HEK293T (cell line): Measurements from ENCODE around the gene GAB2.

Experiments
- CTCF ChIA-PET: fragments of 350-600 bp; formaldehyde crosslinking; extraction: SDS; loops from one replicate; lab custom pipeline; 2021; ENCODE audit warnings: antibody characterized with exemption, inconsistent platforms; lab: Yijun Ruan, JAX
- POLR2A ChIA-PET: fragments of 350-600 bp; formaldehyde crosslinking; extraction: SDS; loops from one replicate; lab custom pipeline; 2020; ENCODE audit warnings: antibody characterized with exemption, inconsistent platforms; lab: Yijun Ruan, JAX
- DNase-seq: peaks from one replicate; pipeline ENCODE4 v3.0.0; 2012; ENCODE audit warnings: mixed read lengths; ENCODE audit errors: extremely low spot score
- ARNT ChIP-seq: fragments of 450-650 bp; IDR thresholded peaks from 2 replicates; pipeline ENCODE4 v1.6.1; 2017; ENCODE audit warnings: mild to moderate bottlenecking
- BHLHE40 ChIP-seq: fragments of 450-650 bp; IDR thresholded peaks from 2 replicates; pipeline ENCODE4 v1.6.1; 2016; ENCODE audit warnings: mild to moderate bottlenecking, moderate library complexity, borderline replicate concordance
- CTBP1 ChIP-seq: fragments of 450-650 bp; IDR thresholded peaks from 2 replicates; pipeline ENCODE4 v1.6.1; 2016; ENCODE audit warnings: borderline replicate concordance
- ELF4 ChIP-seq: fragments of 450-650 bp; IDR thresholded peaks from 2 replicates; pipeline ENCODE4 v1.6.1; 2017; ENCODE audit warnings: antibody characterized with exemption
- FOXA1 ChIP-seq: fragments of 450-650 bp; IDR thresholded peaks from 2 replicates; pipeline ENCODE4 v1.6.1; 2016; ENCODE audit warnings: mild to moderate bottlenecking
- FOXK2 ChIP-seq: fragments of 450-650 bp; IDR thresholded peaks from 2 replicates; pipeline ENCODE4 v1.6.1; 2016; ENCODE audit warnings: mild to moderate bottlenecking
- FOXM1 ChIP-seq: fragments of 450-650 bp; IDR thresholded peaks from 2 replicates; pipeline ENCODE4 v1.6.1; 2017; ENCODE audit warnings: mild to moderate bottlenecking, borderline replicate concordance
- HDGF ChIP-seq: fragments of 450-650 bp; IDR thresholded peaks from 2 replicates; pipeline ENCODE4 v1.6.1; 2017; ENCODE audit warnings: antibody characterized with exemption, borderline replicate concordance
- L3MBTL2 ChIP-seq: fragments of 450-650 bp; conservative IDR thresholded peaks from 2 replicates; pipeline ENCODE4 v1.6.1; 2016; ENCODE audit warnings: mild to moderate bottlenecking
- LEF1 ChIP-seq: fragments of 450-650 bp; IDR thresholded peaks from 2 replicates; pipeline ENCODE4 v1.6.1; 2017; ENCODE audit warnings: mild to moderate bottlenecking, borderline replicate concordance
- NFRKB ChIP-seq: fragments of 450-650 bp; IDR thresholded peaks from 2 replicates; pipeline ENCODE4 v1.6.1; 2016; ENCODE audit warnings: mild to moderate bottlenecking, moderate library complexity
- PKNOX1 ChIP-seq: fragments of 450-650 bp; IDR thresholded peaks from 2 replicates; pipeline ENCODE4 v1.6.1; 2016
- SP1 ChIP-seq: fragments of 450-650 bp; IDR thresholded peaks from 2 replicates; pipeline ENCODE4 v1.6.1; 2017
- SUZ12 ChIP-seq: fragments of 450-650 bp; IDR thresholded peaks from 2 replicates; pipeline ENCODE4 v1.6.1; 2016; ENCODE audit warnings: mild to moderate bottlenecking
- TARDBP ChIP-seq: fragments of 450-650 bp; IDR thresholded peaks from 2 replicates; pipeline ENCODE4 v1.6.1; 2016
- ZNF384 ChIP-seq: fragments of 450-650 bp; IDR thresholded peaks from 2 replicates; pipeline ENCODE4 v1.6.1; 2016

Gene GAB2

GRCh38 chr11:78310500-78310909 is 107.1 kb downstream of the GAB2 start:
- ChIA-PET POLR2A (no interaction called here), CTCF (interaction anchor here (0.5 to 0.7 kb wide), 2 partner anchors 46 to 911 kb away, joined by 3 to 4 read pairs; no protein-coding TSS in a partner anchor)
- TF ChIP-seq BHLHE40, result no peak
- no peak for TF ChIP-seq SP1
- no peak for TF ChIP-seq LEF1
- TF ChIP-seq CTBP1, result no peak
- no peak for TF ChIP-seq ELF4
- TF ChIP-seq HDGF, result no peak
- TF ChIP-seq L3MBTL2, result no peak
- no peak for TF ChIP-seq ARNT
- TF ChIP-seq PKNOX1, result no peak
- TF ChIP-seq FOXA1, result no peak
- TF ChIP-seq TARDBP, result no peak
- TF ChIP-seq NFRKB, result no peak
- TF ChIP-seq FOXK2, result no peak
- no peak for TF ChIP-seq ZNF384
- no peak for TF ChIP-seq FOXM1
- TF ChIP-seq SUZ12, result no peak
- DNase-seq, result no peak

GRCh38 chr11:78304201-78304600 is 113.4 kb downstream of the GAB2 start:
- TF ChIP-seq ZNF384, result no peak
- no peak for TF ChIP-seq TARDBP
- TF ChIP-seq ELF4, result no peak
- no peak for TF ChIP-seq SUZ12
- no peak for TF ChIP-seq FOXA1
- no peak for TF ChIP-seq FOXK2
- no peak for TF ChIP-seq BHLHE40
- no peak for TF ChIP-seq CTBP1
- no peak for TF ChIP-seq LEF1
- TF ChIP-seq ARNT, result no peak
- no peak for TF ChIP-seq L3MBTL2
- TF ChIP-seq FOXM1, result no peak
- no peak for TF ChIP-seq PKNOX1
- no peak for TF ChIP-seq SP1
- TF ChIP-seq HDGF, result no peak
- CTCF ChIA-PET, result no interaction called here
- DNase-seq, result no peak
- POLR2A ChIA-PET, result no interaction called here

DNA sequence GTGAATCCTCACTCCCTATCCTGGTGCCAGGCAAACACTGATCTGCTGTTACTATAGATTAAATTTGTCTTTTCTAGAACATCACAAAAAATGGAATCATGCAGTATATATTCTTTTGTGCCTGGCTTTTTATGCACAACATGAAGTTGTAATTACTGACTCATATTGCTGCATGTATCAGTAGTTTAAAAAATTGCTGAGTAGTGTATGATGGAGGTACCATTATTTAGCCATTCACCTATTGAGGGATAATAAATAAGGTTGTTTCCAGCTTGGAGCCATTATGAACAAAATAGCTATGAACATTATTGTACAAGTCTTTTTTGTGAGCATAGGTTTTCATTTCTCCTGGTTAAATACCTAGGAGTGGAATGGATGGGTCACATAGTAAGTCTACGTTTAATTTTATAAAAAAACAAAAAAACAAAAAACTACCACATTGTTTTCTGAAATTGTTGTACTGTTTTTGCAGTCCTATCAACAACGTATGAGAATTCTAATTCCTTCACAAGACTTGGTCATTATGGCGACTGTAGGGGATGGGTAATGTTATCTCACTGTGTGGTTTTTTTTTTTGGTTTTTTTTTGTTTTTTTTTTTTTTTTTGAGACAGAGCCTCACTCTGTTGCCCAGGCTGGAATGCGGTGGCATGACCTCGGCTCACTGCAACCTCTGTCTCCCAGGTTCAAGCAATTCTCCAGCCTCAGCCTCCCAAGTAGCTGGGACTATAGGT is 117.3 kb downstream of the GAB2 start:
- POLR2A ChIA-PET, result no interaction called here

DNA sequence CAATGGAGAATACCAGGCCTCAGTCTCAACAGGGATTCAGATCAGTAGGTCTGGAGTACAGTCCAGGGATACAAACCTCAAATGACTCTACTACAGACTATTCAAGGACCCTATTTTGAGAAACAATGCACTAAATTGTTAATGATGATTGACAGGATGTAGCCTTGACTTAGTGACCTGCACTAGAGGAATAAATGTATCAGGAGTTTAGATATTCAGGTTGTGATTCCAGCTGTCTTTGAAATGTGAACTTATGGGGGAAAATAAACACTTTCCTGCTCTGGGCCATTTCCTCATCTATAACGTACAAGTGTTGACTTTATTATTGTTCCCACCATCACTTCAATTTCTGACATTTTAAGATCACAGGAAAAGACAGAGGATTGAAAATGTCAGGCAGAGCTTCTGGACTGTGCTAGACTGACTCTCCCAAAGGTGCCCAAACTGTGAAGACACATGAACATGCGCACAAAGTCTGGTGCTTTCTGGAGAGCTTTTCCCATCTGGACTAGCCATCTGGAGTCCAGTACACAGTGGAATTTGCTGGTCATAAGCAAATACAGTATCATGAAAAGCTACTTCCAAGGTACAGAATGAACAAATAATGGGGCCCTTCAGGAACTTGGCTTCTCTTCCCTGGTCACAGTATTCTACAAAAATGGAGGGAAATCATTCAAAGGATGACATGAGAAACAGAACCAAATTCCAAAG is 118.5 kb downstream of the GAB2 start:
- ChIA-PET POLR2A (interaction anchor here (1.5 kb wide), 1 partner anchor 160 kb away, joined by 4 read pairs; the partner anchor contains the start of gene ALG8), CTCF (no interaction called here)
- no peak for DNase-seq
- TF ChIP-seq PKNOX1 (peak; percentile 20; the same call in 1 of the 2 replicates), TARDBP (no peak)

More for the DNA sequence above, 117.3 kb downstream of the GAB2 start:
- no peak for DNase-seq
- CTCF ChIA-PET, result no interaction called here
- TF ChIP-seq LEF1 (no peak), FOXK2 (no peak), TARDBP (no peak), ZNF384 (no peak), FOXM1 (no peak), FOXA1 (no peak)

- CTCF ChIA-PET, result interaction anchor here (0.6 kb wide), 1 partner anchor 1250 kb away, joined by 3 read pairs; no protein-coding TSS in a partner anchor
These were observed 119.3 kb downstream of the GAB2 start for GRCh38 chr11:78298291-78298771.

More at GRCh38 chr11:78298291-78298771, 119.3 kb downstream of the GAB2 start:
- TF ChIP-seq BHLHE40, result no peak
- TF ChIP-seq ZNF384, result no peak
- no peak for TF ChIP-seq L3MBTL2
- no peak for TF ChIP-seq SP1
- POLR2A ChIA-PET, result interaction anchor here (1.5 kb wide), 1 partner anchor 159 kb away, joined by 4 read pairs; the partner anchor contains the start of gene ALG8
- no peak for DNase-seq
